ENCODE data around the gene PAX6.

The PAX6 gene

DNA sequence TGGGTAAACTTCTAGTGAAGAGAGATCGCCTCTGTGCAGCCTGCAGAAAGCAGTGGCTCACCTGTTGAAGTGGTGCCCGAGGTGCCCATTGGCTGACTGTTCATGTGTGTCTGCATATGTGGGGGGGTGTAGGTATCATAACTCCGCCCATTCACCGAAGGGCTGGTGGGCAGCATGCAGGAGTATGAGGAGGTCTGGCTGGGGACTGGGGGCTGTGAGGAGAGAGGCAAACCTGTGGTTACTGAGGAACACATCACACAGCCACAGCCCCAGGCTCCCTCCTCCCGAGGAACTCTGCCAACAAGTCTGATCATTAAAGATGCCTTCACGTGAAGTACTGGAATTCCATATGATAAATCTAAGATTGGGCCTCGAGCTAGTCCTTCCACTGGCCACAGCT, 20.5 kb downstream of the PAX6 start:
- H3K36me3 ChIP-seq (ENCODE audit: control insufficient read depth, insufficient read depth, low read length, severe bottlenecking): no peaks in the 10 kb centered on the region
- H3K27me3 ChIP-seq (replicated peaks; ENCODE audit: control insufficient read depth, insufficient read depth, low read length): peaks cover 9% of the 10 kb centered on the region
- no peaks in the 10 kb centered on the region for H3K9me3 ChIP-seq (ENCODE audit: control insufficient read depth, low read length)
- H3K4me1 ChIP-seq (ENCODE audit: control insufficient read depth, insufficient read depth, low read length): no peaks in the 10 kb centered on the region
- no peak for DNase-seq (ENCODE audit: low read depth)
- no peak overlapping the region for H3K4me3 ChIP-seq (ENCODE audit: low read length)
- H3K9ac ChIP-seq (ENCODE audit: low read length): no peak overlapping the region

DNA sequence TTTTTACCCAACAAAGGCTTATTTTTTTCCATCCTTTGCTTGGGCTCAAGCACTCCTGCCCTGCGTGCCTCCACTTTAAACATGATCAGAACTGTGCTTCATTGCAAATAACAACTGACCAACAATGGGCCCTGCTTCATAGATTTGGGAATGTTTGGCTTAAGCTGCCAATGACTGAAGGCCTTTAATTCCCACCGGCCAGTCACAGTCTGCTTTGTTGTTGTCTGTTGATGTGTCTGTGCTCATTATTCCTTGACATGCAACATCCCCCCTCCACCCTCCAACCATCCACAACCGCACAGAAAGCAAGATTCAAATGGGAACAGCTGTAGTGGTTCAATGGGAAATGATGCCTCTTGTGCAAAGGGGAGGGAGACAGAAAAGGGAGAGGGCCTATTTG, 23.0 kb downstream of the PAX6 start:
- DNase-seq (ENCODE audit: low read depth): no peak
- Histone ChIP-seq H3K27me3 (replicated peaks; ENCODE audit: control insufficient read depth, insufficient read depth, low read length) (peaks cover 7% of the 10 kb centered on the region), H3K4me1 (ENCODE audit: control insufficient read depth, insufficient read depth, low read length) (no peaks in the 10 kb centered on the region), H3K36me3 (ENCODE audit: control insufficient read depth, insufficient read depth, low read length, severe bottlenecking) (no peaks in the 10 kb centered on the region), H3K9me3 (ENCODE audit: control insufficient read depth, low read length) (no peaks in the 10 kb centered on the region), H3K4me3 (ENCODE audit: low read length) (no peak overlapping the region), H3K9ac (ENCODE audit: low read length) (no peak overlapping the region)

DNA sequence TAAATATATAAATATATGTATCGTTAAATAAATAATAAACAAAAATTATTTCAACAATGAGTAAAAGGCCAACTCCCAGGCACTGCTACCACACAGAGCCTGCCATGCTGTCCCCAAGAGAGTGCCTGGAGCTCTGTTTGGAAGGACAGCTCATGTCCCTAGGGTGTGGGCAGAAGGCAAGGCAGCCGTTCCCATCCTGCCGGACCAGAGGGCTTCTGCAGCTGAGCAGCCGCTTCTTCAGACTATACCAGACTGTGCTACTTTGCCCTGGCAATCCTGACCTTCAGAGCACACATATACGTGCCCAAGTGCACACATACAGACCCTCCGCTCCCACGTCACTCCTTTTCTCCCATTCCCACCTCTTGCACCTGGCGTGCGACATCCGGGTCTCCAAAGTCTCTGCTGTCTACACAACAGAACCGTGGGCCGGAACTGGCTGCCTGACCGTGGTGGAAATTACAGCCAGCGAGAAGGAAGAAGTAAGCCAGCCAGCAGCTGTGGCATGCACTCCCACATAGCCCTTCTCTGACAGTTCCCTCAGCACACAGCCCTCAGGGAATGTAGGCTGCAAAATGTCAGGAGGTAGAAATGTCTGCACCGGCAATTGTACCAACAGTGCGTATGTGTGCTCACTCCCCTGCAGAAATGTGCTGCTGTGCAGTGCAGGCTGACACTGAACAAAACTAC, 24.0 kb downstream of the PAX6 start:
- Histone ChIP-seq H3K36me3 (ENCODE audit: control insufficient read depth, insufficient read depth, low read length, severe bottlenecking) (no peaks in the 10 kb centered on the region), H3K27me3 (replicated peaks; ENCODE audit: control insufficient read depth, insufficient read depth, low read length) (peaks cover 7% of the 10 kb centered on the region), H3K9me3 (ENCODE audit: control insufficient read depth, low read length) (no peaks in the 10 kb centered on the region), H3K9ac (ENCODE audit: low read length) (no peak overlapping the region), H3K4me1 (ENCODE audit: control insufficient read depth, insufficient read depth, low read length) (no peaks in the 10 kb centered on the region), H3K4me3 (ENCODE audit: low read length) (no peak overlapping the region)
- DNase-seq (ENCODE audit: low read depth): no peak

DNA sequence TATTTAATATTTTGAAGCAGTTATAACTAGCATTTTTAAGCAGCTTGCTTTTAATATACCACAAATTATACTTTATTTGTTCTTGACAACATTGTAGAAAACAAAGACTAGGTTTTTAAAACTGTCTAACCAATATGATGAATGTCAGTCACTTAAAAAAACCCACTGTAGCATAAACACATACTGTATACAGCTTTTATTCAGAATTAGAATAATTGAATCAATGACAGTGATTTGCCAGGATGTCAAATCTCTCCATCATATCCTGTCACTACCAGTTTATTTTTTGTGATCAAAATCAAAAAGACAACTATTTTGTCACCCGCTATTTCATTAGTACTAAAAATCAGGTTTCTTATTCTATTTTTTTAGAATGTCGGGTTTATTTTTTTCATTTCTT, 26.5 kb downstream of the PAX6 start:
- DNase-seq (ENCODE audit: low read depth): no peak
- Histone ChIP-seq H3K4me3 (ENCODE audit: low read length) (no peak overlapping the region), H3K9me3 (ENCODE audit: control insufficient read depth, low read length) (no peaks in the 10 kb centered on the region), H3K27me3 (replicated peaks; ENCODE audit: control insufficient read depth, insufficient read depth, low read length) (no peaks in the 10 kb centered on the region), H3K9ac (ENCODE audit: low read length) (no peak overlapping the region), H3K4me1 (ENCODE audit: control insufficient read depth, insufficient read depth, low read length) (no peaks in the 10 kb centered on the region), H3K36me3 (ENCODE audit: control insufficient read depth, insufficient read depth, low read length, severe bottlenecking) (no peaks in the 10 kb centered on the region)

DNA sequence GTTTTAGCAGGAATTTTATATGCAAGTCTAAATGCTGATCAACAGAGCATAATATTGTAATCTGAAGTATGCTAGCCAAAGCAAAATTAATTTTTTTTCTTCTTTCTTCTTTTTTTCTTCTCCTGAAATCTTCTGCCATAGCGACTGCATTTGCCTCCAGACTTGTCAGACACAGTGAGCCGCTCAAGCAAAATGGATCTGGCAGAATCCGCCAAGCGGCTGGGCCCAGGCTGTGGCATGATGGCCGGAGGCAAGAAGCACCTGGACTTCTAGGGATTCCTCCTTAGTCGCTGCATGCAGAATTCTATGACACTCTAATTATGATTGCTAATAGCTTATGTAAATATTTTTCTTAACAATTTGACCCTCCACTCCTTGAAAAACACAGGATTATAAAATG, 27.9 kb downstream of the PAX6 start:
- H3K27me3 ChIP-seq (replicated peaks; ENCODE audit: control insufficient read depth, insufficient read depth, low read length): no peaks in the 10 kb centered on the region
- DNase-seq (ENCODE audit: low read depth): no peak

DNA sequence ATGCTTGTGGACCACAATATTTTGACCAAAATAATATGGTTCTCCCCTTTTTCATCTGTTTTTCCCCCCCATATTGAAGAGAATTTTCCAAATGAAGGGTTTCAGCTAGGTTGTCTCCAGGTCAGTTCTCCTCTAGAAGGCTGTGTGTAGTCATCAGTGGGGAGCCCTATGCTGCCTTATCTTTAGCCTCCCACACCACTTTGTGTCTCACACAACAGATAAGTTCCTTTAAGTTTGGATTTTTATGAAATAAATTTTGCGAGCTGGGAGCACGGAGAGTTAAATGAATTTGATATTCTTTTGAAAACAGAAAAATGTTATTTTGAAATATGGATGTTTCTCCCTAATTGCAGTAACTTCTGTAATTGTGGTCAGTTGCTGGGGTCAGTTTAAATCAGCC, 28.9 kb downstream of the PAX6 start:
- H3K9me3 ChIP-seq (ENCODE audit: control insufficient read depth, low read length): peaks cover 5% of the 10 kb centered on the region
- no peak overlapping the region for H3K4me3 ChIP-seq (ENCODE audit: low read length)
- no peaks in the 10 kb centered on the region for H3K27me3 ChIP-seq (replicated peaks; ENCODE audit: control insufficient read depth, insufficient read depth, low read length)
- H3K9ac ChIP-seq (ENCODE audit: low read length): no peak overlapping the region
- H3K36me3 ChIP-seq (ENCODE audit: control insufficient read depth, insufficient read depth, low read length, severe bottlenecking): no peaks in the 10 kb centered on the region
- no peaks in the 10 kb centered on the region for H3K4me1 ChIP-seq (ENCODE audit: control insufficient read depth, insufficient read depth, low read length)
- no peak for DNase-seq (ENCODE audit: low read depth)

More for the DNA sequence above, 27.9 kb downstream of the PAX6 start:
- no peak overlapping the region for H3K4me3 ChIP-seq (ENCODE audit: low read length)
- no peak overlapping the region for H3K9ac ChIP-seq (ENCODE audit: low read length)
- no peaks in the 10 kb centered on the region for H3K9me3 ChIP-seq (ENCODE audit: control insufficient read depth, low read length)
- H3K4me1 ChIP-seq (ENCODE audit: control insufficient read depth, insufficient read depth, low read length): no peaks in the 10 kb centered on the region
- H3K36me3 ChIP-seq (ENCODE audit: control insufficient read depth, insufficient read depth, low read length, severe bottlenecking): no peaks in the 10 kb centered on the region

DNA sequence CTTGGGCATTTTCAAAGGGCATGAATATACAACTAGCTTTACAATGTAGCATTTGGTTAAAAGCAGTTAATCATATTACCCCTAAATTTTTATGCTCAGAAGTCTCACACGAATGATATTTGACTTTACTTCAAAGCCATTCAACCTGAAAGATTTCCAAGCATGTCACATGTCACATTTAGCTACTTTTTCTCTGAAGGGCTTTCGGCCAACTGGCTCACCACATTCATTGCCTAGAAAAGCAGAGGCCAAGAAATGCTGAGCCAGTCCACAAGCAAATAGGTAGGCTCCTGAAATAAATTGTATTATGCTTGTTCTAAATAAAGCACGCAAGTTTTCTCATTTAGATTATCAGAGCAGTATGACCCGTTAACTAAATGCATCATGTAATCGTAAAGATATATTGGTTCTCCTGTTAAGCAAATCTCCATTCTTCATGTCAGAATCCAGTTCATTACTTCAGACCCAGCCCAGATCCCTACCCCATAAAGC, 30.6 kb downstream of the PAX6 start:
- Histone ChIP-seq H3K4me3 (ENCODE audit: low read length) (no peak overlapping the region), H3K9me3 (ENCODE audit: control insufficient read depth, low read length) (peaks cover 7% of the 10 kb centered on the region), H3K4me1 (ENCODE audit: control insufficient read depth, insufficient read depth, low read length) (no peaks in the 10 kb centered on the region), H3K36me3 (ENCODE audit: control insufficient read depth, insufficient read depth, low read length, severe bottlenecking) (no peaks in the 10 kb centered on the region), H3K9ac (ENCODE audit: low read length) (no peak overlapping the region), H3K27me3 (replicated peaks; ENCODE audit: control insufficient read depth, insufficient read depth, low read length) (no peaks in the 10 kb centered on the region)
- DNase-seq (ENCODE audit: low read depth): no peak

DNA sequence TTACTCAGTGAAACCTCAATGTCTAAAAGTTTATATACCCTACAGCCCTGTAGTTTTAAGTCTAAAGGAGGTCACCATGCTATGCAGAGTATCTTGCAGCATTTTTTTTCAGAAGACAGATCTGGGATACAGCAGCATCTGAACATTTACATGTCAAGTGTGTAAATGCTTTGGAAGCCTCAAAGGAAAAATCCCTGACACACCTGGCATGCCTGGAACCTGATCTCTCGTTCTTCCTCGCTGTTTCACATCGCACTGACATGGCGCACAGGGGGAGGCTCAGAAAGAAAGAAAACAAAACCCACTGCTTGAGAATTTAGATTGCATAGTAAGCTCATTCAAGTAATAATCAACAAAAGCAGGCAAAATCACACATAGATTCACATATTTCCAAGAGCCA, 31.0 kb downstream of the PAX6 start:
- Histone ChIP-seq H3K4me1 (ENCODE audit: control insufficient read depth, insufficient read depth, low read length) (no peaks in the 10 kb centered on the region), H3K4me3 (ENCODE audit: low read length) (no peak overlapping the region), H3K9me3 (ENCODE audit: control insufficient read depth, low read length) (peaks cover 7% of the 10 kb centered on the region), H3K36me3 (ENCODE audit: control insufficient read depth, insufficient read depth, low read length, severe bottlenecking) (no peaks in the 10 kb centered on the region), H3K9ac (ENCODE audit: low read length) (no peak overlapping the region), H3K27me3 (replicated peaks; ENCODE audit: control insufficient read depth, insufficient read depth, low read length) (no peaks in the 10 kb centered on the region)
- DNase-seq (ENCODE audit: low read depth): no peak

DNA sequence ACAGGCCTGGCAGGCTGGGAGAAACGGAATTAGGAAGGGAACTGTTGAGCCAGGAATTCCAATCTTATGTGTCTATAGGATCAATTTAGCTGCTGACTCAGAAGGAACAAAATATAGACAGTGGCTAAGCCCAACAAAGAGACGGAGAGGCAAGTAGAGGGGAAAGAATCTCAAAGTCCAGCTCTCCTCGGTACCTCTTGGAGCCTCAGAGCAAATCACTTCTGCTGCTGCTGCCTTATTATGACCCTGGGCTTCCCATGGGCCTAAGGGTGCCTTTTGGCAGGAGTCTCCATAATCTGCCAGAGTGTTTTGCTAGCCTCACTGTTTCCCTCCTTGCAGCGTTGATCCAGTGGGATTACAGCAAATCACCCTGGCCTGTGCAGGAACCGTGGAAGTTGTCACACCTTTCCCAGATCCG, 31.7 kb downstream of the PAX6 start:
- Histone ChIP-seq H3K4me1 (ENCODE audit: control insufficient read depth, insufficient read depth, low read length) (no peaks in the 10 kb centered on the region), H3K9ac (ENCODE audit: low read length) (no peak overlapping the region), H3K9me3 (ENCODE audit: control insufficient read depth, low read length) (peaks cover 7% of the 10 kb centered on the region), H3K36me3 (ENCODE audit: control insufficient read depth, insufficient read depth, low read length, severe bottlenecking) (no peaks in the 10 kb centered on the region), H3K27me3 (replicated peaks; ENCODE audit: control insufficient read depth, insufficient read depth, low read length) (no peaks in the 10 kb centered on the region), H3K4me3 (ENCODE audit: low read length) (no peak overlapping the region)
- DNase-seq (ENCODE audit: low read depth): peak; percentile 66

DNA sequence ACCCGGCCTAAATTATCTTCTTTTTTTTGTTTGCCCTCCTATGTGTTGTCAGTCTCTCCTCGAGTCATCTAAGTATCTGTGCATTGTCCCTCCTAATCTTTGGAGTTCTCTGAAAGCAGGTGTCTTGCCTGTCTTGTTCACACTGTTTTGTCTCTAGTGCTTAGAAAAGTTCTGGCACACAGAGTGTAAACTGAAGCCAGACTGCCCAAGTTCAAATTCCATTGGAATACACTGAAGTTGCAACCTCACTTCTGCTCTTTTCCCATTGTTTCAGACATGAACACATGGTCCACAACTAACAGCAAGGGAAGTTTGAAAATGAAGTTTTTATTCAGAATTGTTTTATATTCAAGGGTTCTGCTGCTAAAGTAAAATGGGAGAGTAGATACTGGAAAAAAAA, 38.7 kb downstream of the PAX6 start:
- no peak for DNase-seq (ENCODE audit: low read depth)

DNA sequence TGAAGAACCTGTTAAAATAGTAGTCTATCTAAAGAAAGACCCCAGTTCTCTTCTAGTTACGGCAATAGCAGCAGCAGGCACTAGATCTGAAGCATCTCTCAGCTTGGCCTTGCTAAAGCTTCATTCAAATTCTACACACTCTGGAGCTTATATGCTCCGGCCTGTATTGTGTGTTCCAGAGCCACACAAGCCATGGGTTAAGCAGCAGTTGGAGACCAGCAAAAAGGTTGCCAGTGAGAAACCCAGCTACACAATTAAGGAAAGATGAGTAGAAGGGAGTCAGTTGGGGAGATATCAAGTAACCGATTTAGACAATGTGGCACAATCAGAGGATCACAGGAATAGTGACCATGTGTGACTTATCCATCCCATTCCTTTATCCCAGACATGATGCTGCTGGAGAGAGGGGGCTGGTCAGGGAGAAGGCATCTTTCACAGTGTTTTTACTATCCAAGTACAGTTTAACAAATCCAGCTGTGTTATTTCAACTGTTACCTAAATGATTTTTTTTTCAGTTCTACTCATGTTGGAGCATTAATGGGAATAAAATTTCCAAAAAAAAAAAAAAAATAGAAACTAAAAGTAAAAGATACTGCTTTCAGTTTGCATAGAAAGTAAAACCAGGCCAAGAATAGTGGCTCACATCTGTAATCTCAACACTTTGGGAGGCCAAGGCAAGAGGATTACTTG, 41.0 kb downstream of the PAX6 start:
- Histone ChIP-seq H3K4me3 (ENCODE audit: low read length) (no peak overlapping the region), H3K27me3 (replicated peaks; ENCODE audit: control insufficient read depth, insufficient read depth, low read length) (no peaks in the 10 kb centered on the region), H3K9me3 (ENCODE audit: control insufficient read depth, low read length) (no peaks in the 10 kb centered on the region), H3K9ac (ENCODE audit: low read length) (no peak overlapping the region), H3K36me3 (ENCODE audit: control insufficient read depth, insufficient read depth, low read length, severe bottlenecking) (no peaks in the 10 kb centered on the region), H3K4me1 (ENCODE audit: control insufficient read depth, insufficient read depth, low read length) (no peaks in the 10 kb centered on the region)
- DNase-seq (ENCODE audit: low read depth): no peak

More for the DNA sequence above, 38.7 kb downstream of the PAX6 start:
- no peak overlapping the region for H3K4me3 ChIP-seq (ENCODE audit: low read length)
- H3K4me1 ChIP-seq (ENCODE audit: control insufficient read depth, insufficient read depth, low read length): no peaks in the 10 kb centered on the region
- peaks cover 4% of the 10 kb centered on the region for H3K9me3 ChIP-seq (ENCODE audit: control insufficient read depth, low read length)
- H3K36me3 ChIP-seq (ENCODE audit: control insufficient read depth, insufficient read depth, low read length, severe bottlenecking): no peaks in the 10 kb centered on the region
- H3K9ac ChIP-seq (ENCODE audit: low read length): no peak overlapping the region
- no peaks in the 10 kb centered on the region for H3K27me3 ChIP-seq (replicated peaks; ENCODE audit: control insufficient read depth, insufficient read depth, low read length)

All from adipocyte (in vitro differentiated cells).